Adrenal gland (tissue), 12 donors: ENCODE measurements around the gene SIPA1. TPM values are rescaled to one million over a fixed set of nuclear protein-coding genes. Genes with fewer than 3 reads are reported as not detected.

Experiments used
- DNase-seq, 7 donors: peaks; one replicate each; pipeline ENCODE4 v3.0.0-alpha.2; 2019 to 2020
- H3K27ac ChIP-seq, 5 donors: fragments of 200-600 bp; sonication (generic) in 4 of 5; 1 replicate in 3 of 5; 2 replicates in 2 of 5; pipeline versions ENCODE4 v1.5.1 to v1.8.0; 2016 to 2020; ENCODE audit warnings: mild to moderate bottlenecking in 1 of 5
- H3K27me3 ChIP-seq: fragments of 200-600 bp; 2 replicates; pipeline ENCODE4 v1.8.0; 2021
- H3K36me3 ChIP-seq, 2 donors: fragments of 200-600 bp; replicated peaks in 1 of 2; 1 replicate in 1 of 2; 2 replicates in 1 of 2; pipeline versions ENCODE4 v1.5.1 to v1.8.0; 2018 to 2022
- H3K4me1 ChIP-seq, 2 donors: fragments of 200-600 bp; replicated peaks in 1 of 2; 1 replicate in 1 of 2; 2 replicates in 1 of 2; pipeline versions ENCODE4 v1.5.1 to v1.8.0; 2018 to 2021
- H3K4me3 ChIP-seq, 4 donors: fragments of 200-600 bp; sonication (generic) in 3 of 4; one replicate each; pipeline ENCODE4 v1.5.1; 2016 to 2018
- H3K9me3 ChIP-seq, 3 donors: fragments of 200-600 bp; sonication (generic) in 1 of 3; replicated peaks in 1 of 3; 1 replicate in 2 of 3; 2 replicates in 1 of 3; pipeline versions ENCODE4 v1.5.1 to v1.8.0; 2016 to 2021
- POLR2A ChIP-seq, 2 donors: fragments of 450-650 bp; IDR thresholded peaks; one replicate each; pipeline ENCODE4 v1.6.1; 2017; ENCODE audit warnings: antibody characterized with exemption in 2 of 2, mild to moderate bottlenecking in 2 of 2, moderate library complexity in 1 of 2
- WGBS, 4 donors: extraction: QIAGEN DNeasy Blood & Tissue Kit in 2 of 4; methylation state at CpG; one replicate each; pipeline versions ENCODE4 v1.1.5 to v1.1.7; 2013 to 2017; 5-methylcytosine and 5-hydroxymethylcytosine counted together
- intact Hi-C, 2 donors: fragments of 100-400 bp; cut with DNase I; formaldehyde crosslinking; loops; one replicate each; pipeline versions ENCODE4 v1.14.1 to v1.15.0; 2022 to 2023
- polyA plus RNA-seq, 3 donors: library from polyadenylated mRNA; stranded (reverse); fragments of 200-250 nt in 2 of 3; fragments of 350-450 nt in 1 of 3; fragmentation: Illumina TruSeq in 1 of 3; extraction: RNeasy Lipid Tissue Mini Kit (QIAGEN cat#74804) in 1 of 3; gene quantifications; one replicate each; pipeline ENCODE4 v1.2.3, GENCODE V29; 2013 to 2014
- total RNA-seq, 9 donors: library from RNA; depleted of rRNA in 4 of 9; stranded (reverse); fragments of >200 nt in 4 of 9; fragments of 120-200 nt in 1 of 9; fragmentation: NEBNext Ultra II Directional in 1 of 9; extraction: Animal tissue kit (Norgen Biotek cat#: 25700) in 1 of 9; gene quantifications; one replicate each; pipeline versions ENCODE4 v1.1.0 to v1.2.4, GENCODE V29; 2013 to 2023
- TF ChIP-seq, protein P1 (sequence below), 6 experiments: fragments of 450-650 bp in 4 of 6; fragments of 200-600 bp in 2 of 6; sonication (generic) in 1 of 6; IDR thresholded peaks; 1 replicate in 5 of 6; 2 replicates in 1 of 6; pipeline versions ENCODE4 v1.5.1 to v1.8.0; 2016 to 2021; ENCODE audit warnings: antibody characterized with exemption in 6 of 6, mild to moderate bottlenecking in 2 of 6, moderate library complexity in 1 of 6
- donor health status: healthy with polysubstance abuse.
- donor health status: Bipolar disorder and iron deficiency.
- donor health status: DM: yes; HTN: yes; CAD: no.
- donor health status: DM: no; HTN: no; CAD: no.
- donor health status: DM: no; HTN: no; CAD: no.
- donor health status: DM: yes; HTN: yes; CAD: no.

SIPA1 gene
- total and polyA plus RNA-seq, 12 donors, result 8.7 to 377 (median 76.3) TPM

- H3K27ac ChIP-seq, result peak overlapping the region; percentile 94 to 100 (median 98)
- H3K27me3 ChIP-seq, result no peaks in the 10 kb centered on the region
- H3K9me3 ChIP-seq, result no peaks in the 10 kb centered on the region
- DNase-seq, result peak in 3 of 7 donors; percentile 31 to 64 (median 46)
- peak overlapping the region; percentile 39 to 97 (median 83) for H3K4me3 ChIP-seq
- TF ChIP-seq, protein P1, sequence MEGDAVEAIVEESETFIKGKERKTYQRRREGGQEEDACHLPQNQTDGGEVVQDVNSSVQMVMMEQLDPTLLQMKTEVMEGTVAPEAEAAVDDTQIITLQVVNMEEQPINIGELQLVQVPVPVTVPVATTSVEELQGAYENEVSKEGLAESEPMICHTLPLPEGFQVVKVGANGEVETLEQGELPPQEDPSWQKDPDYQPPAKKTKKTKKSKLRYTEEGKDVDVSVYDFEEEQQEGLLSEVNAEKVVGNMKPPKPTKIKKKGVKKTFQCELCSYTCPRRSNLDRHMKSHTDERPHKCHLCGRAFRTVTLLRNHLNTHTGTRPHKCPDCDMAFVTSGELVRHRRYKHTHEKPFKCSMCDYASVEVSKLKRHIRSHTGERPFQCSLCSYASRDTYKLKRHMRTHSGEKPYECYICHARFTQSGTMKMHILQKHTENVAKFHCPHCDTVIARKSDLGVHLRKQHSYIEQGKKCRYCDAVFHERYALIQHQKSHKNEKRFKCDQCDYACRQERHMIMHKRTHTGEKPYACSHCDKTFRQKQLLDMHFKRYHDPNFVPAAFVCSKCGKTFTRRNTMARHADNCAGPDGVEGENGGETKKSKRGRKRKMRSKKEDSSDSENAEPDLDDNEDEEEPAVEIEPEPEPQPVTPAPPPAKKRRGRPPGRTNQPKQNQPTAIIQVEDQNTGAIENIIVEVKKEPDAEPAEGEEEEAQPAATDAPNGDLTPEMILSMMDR (IDR thresholded peaks at IDR 0.05), result no peak
- no peak for TF ChIP-seq POLR2A (IDR thresholded peaks at IDR 0.05)
- H3K4me1 ChIP-seq, result peaks cover 10 to 22% of the 10 kb centered on the region in 2 donors
- intact Hi-C loops, result no loop called here
- peaks cover 0 to 40% of the 10 kb centered on the region in 2 donors for H3K36me3 ChIP-seq
- WGBS, 4 donors, result 0 to 2% (median 1%) methylated on average over 7 to 29 of the region's 29 CpGs
These were observed 24.4 kb downstream of the SIPA1 start for GRCh38 chr11:65662247-65662798.

DNA sequence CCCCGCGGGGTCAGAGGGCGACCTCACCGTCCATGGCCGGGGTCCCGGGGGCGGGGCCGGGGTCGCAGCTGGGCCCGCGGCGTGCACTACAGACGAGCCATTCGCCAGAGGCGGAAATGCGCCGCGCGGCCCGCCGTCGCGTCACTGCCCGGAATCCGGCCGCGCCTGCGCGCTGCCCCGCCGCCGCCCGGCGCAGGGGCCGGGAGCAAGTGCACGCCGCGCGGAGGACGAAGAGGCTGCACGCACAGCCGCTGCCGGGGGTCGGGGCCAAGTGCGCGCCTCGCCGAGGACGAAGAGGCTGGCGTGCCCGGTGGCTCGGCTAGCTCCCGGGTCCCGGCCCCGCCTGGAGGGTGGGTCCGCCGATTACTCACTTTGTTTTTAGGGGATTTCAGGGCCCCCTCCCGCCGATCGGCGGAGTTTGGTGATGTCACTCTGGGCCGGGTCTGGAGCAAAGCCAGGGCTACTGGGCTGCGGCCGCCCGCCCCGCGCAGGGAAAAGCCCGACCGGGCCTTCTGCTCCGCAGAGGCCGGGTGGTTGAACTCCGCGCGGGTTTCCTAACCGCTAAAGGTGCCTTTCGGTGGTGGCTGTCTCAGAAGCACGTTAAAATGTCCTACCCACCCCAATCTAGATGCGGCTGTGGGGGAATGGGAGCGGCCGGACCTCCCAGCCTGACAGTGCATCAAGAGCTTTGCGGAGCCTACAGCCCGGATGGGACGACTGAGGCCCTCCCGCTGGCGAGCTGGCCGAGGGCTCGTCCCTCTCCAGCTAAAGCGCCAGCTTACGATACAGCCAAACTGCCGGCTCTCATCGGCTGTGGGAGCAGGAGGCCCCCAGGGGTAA lies 25.1 kb downstream of the SIPA1 start, which contains the start of gene RELA:
TSS of gene RELA (minus strand) at position 118 of the 840 bp plus-strand sequence. CDS start at position 34, 84 bp downstream.
- 0 to 1% (median 1%) methylated on average over 12 to 91 of the region's 91 CpGs for WGBS, 4 donors
- intact Hi-C loops, result no loop called here
- DNase-seq, result peak; percentile 92 to 96 (median 95)
- Histone ChIP-seq H3K36me3 (peaks cover 0 to 33% of the 10 kb centered on the region in 2 donors), H3K27me3 (no peaks in the 10 kb centered on the region), H3K9me3 (no peaks in the 10 kb centered on the region), H3K27ac (peak within 1 kb of the TSS; percentile 94 to 100 (median 98)), H3K4me3 (peak within 1 kb of the TSS; percentile 39 to 97 (median 83)), H3K4me1 (peaks cover 10 to 22% of the 10 kb centered on the region in 2 donors)
- TF ChIP-seq, protein P1 (IDR thresholded peaks at IDR 0.05), result peak in 2 of 6 experiments; percentile 7 to 27
- peak; percentile 78 to 90 for TF ChIP-seq POLR2A (IDR thresholded peaks at IDR 0.05)

DNA sequence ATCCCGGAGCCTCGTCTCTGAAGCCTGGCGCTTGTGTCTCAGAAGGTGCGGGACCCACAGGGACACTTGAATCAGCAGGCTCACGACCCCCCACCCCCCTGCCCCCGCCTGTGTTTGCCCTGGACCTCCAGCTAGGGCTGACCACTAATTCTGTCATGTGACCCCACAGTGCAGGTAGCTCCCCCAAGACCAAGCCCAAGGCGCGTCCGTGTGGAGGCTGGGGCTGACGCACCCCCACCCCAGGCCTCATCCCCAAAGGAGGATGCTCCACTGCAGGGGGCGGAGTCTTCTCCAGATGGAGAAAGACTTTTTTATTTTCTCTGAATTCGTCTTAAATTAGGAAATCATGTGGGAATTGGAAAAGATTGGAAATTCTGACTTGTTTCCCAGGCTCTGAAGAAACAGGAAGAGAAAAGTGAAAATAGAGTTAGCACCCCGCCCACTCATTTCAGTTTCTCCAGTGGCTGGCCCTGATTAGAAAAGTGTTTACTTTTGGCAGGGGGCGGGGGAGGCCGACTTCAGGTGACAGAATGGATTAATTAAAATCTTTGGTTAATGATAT lies 25.8 kb downstream of the SIPA1 start:
- WGBS, 4 donors, result 5 to 12% (median 6%) methylated on average over 5 to 15 of the region's 15 CpGs
- intact Hi-C loops, result no loop called here

More for the DNA sequence above, 25.8 kb downstream of the SIPA1 start:
- no peaks in the 10 kb centered on the region for H3K9me3 ChIP-seq
- peaks cover 10 to 22% of the 10 kb centered on the region in 2 donors for H3K4me1 ChIP-seq
- peak overlapping the region in 3 of 4 donors; percentile 27 to 97 (median 39) for H3K4me3 ChIP-seq
- H3K36me3 ChIP-seq, result peaks cover 0 to 26% of the 10 kb centered on the region in 2 donors
- peak overlapping the region; percentile 94 to 100 (median 98) for H3K27ac ChIP-seq
- H3K27me3 ChIP-seq, result no peaks in the 10 kb centered on the region
- TF ChIP-seq POLR2A (IDR thresholded peaks at IDR 0.05), result no peak
- TF ChIP-seq, protein P1 (IDR thresholded peaks at IDR 0.05), result no peak
- DNase-seq, result peak; percentile 58 to 75 (median 66)
